ENCODE measurements around the gene POLR2B.

- TF ChIP-seq CTCF (IDR thresholded peaks at IDR 0.05) (no peak), GABPB1 (CRISPR knock-in tag; IDR thresholded peaks at IDR 0.05) (no peak), ZNF219 (CRISPR knock-in tag; IDR thresholded peaks at IDR 0.05; ENCODE audit: borderline replicate concordance) (no peak), RORB (CRISPR knock-in tag; IDR thresholded peaks at IDR 0.05) (no peak)
These were observed 86.4 kb downstream of the POLR2B start for GRCh38 chr4:57064811-57065711.
